ENCODE measurements around the gene COL20A1.

- TF ChIP-seq FOSL2 (IDR thresholded peaks at IDR 0.05) (no peak), FOSL2 (CRISPR knock-in tag; IDR thresholded peaks at IDR 0.05) (no peak), CTCF (IDR thresholded peaks at IDR 0.05) (no peak), SMC3 (IDR thresholded peaks at IDR 0.05) (no peak), EP300 (IDR thresholded peaks at IDR 0.05) (no peak), POLR2A (IDR thresholded peaks at IDR 0.05; ENCODE audit: low read length) (no peak), CHD2 (IDR thresholded peaks at IDR 0.05; ENCODE audit: low read length, partially characterized antibody) (no peak), E2F6 (IDR thresholded peaks at IDR 0.05; ENCODE audit: borderline replicate concordance, low read depth) (no peak), MYC (IDR thresholded peaks at IDR 0.05; ENCODE audit: borderline replicate concordance, low read length) (no peak), TFCP2L1 (CRISPR knock-in tag; IDR thresholded peaks at IDR 0.05) (no peak), RCOR1 (IDR thresholded peaks at IDR 0.05; ENCODE audit: low read depth, low read length) (no peak), PBX3 (IDR thresholded peaks at IDR 0.05) (no peak), ESRRA (IDR thresholded peaks at IDR 0.05; ENCODE audit: borderline replicate concordance, low read length) (no peak), PHF8 (IDR thresholded peaks at IDR 0.05; ENCODE audit: borderline replicate concordance, low read depth) (no peak), MAZ (IDR thresholded peaks at IDR 0.05; ENCODE audit: borderline replicate concordance, low read depth, low read length) (no peak)
These were observed 13.9 kb downstream of the COL20A1 start for GRCh38 chr20:63306673-63307537.

Data from A549 (cell line).